CD4-positive, alpha-beta memory T cell (primary cell): ENCODE measurements around the gene ZSCAN10. TPM values are rescaled to one million over a fixed set of nuclear protein-coding genes. Genes with fewer than 3 reads are reported as not detected.
"Not testable (repeated sequence)": the region's sequence is repeated elsewhere in the genome, so short reads cannot be mapped to it uniquely, and the experiment has no call there.

Source experiments
- CTCF ChIA-PET: fragments of 350-600 bp; sonication (Branson Sonifier 250); formaldehyde crosslinking; loops from one replicate; lab custom pipeline; 2021; ENCODE audit warnings: inconsistent platforms; ENCODE audit not compliant: partially characterized antibody; lab: Charles Lee
- POLR2A ChIA-PET: fragments of 350-600 bp; sonication (Branson Sonifier 250); formaldehyde crosslinking; loops from one replicate; lab custom pipeline; 2021; ENCODE audit not compliant: partially characterized antibody; lab: Charles Lee
- DNase-seq, 5 donors: peaks; one replicate each; pipeline versions ENCODE4 v3.0.0 to v3.0.0-alpha.2; 2020 to 2022; ENCODE audit warnings: mixed read lengths in 1 of 5
- H3K27ac ChIP-seq: one replicate; pipeline ENCODE4 v1.7.0; 2013; ENCODE audit warnings: low read depth, low read length
- H3K27me3 ChIP-seq: 2 replicates; pipeline ENCODE4 v1.7.0; 2013; ENCODE audit warnings: mild to moderate bottlenecking, low read length, moderate library complexity; ENCODE audit not compliant: insufficient read depth
- H3K36me3 ChIP-seq: 2 replicates; pipeline ENCODE4 v1.7.0; 2013; ENCODE audit warnings: mild to moderate bottlenecking, low read length, moderate library complexity; ENCODE audit not compliant: insufficient read depth
- H3K4me1 ChIP-seq: 2 replicates; pipeline ENCODE4 v1.7.0; 2013; ENCODE audit warnings: mild to moderate bottlenecking, low read length, moderate library complexity; ENCODE audit not compliant: insufficient read depth
- H3K4me3 ChIP-seq, 2 donors: one replicate each; pipeline ENCODE4 v1.7.0; 2013; ENCODE audit warnings: low read length in 2 of 2, mild to moderate bottlenecking in 1 of 2
- H3K9me3 ChIP-seq, 2 donors: one replicate each; pipeline ENCODE4 v1.7.0; 2013; ENCODE audit warnings: low read length in 2 of 2, control low read depth in 1 of 2; ENCODE audit not compliant: control insufficient read depth in 1 of 2
- H3K27ac Mint-ChIP-seq, 7 donors: one replicate each; pipeline ENCODE4 v1.8.0; 2020 to 2021; ENCODE audit warnings: mixed read lengths in 7 of 7, mild to moderate bottlenecking in 6 of 7, inconsistent platforms in 3 of 7, moderate library complexity in 3 of 7
- H3K27me3 Mint-ChIP-seq, 2 donors: one replicate each; pipeline ENCODE4 v1.8.0; 2020 to 2021; ENCODE audit warnings: mixed read lengths in 2 of 2
- H3K36me3 Mint-ChIP-seq, 2 donors: one replicate each; pipeline ENCODE4 v1.8.0; 2020 to 2021; ENCODE audit warnings: mixed read lengths in 2 of 2, inconsistent platforms in 1 of 2, mild to moderate bottlenecking in 1 of 2
- H3K4me1 Mint-ChIP-seq, 4 donors: one replicate each; pipeline ENCODE4 v1.8.0; 2020 to 2021; ENCODE audit warnings: mixed read lengths in 4 of 4, mild to moderate bottlenecking in 1 of 4
- H3K4me3 Mint-ChIP-seq, 8 donors: one replicate each; pipeline ENCODE4 v1.8.0; 2020 to 2021; ENCODE audit warnings: mixed read lengths in 8 of 8, mild to moderate bottlenecking in 7 of 8, moderate library complexity in 6 of 8, inconsistent platforms in 3 of 8
- H3K9me3 Mint-ChIP-seq, 8 donors: one replicate each; pipeline ENCODE4 v1.8.0; 2020 to 2021; ENCODE audit warnings: mixed read lengths in 8 of 8, mild to moderate bottlenecking in 5 of 8, inconsistent platforms in 3 of 8, moderate library complexity in 1 of 8
- intact Hi-C: fragments of 100-400 bp; cut with micrococcal nuclease; formaldehyde crosslinking; loops from one replicate; pipeline ENCODE4 v1.15.1; 2023
- polyA plus RNA-seq, 2 donors: library from polyadenylated mRNA; unstranded; fragments of 300-500 nt; fragmentation: Illumina TruSeq; gene quantifications; one replicate each; pipeline ENCODE4 v1.2.3, GENCODE V29; 2021
- total RNA-seq, 2 experiments: library from RNA; stranded (reverse); gene quantifications; one replicate each; pipeline ENCODE4 v1.2.3, GENCODE V29; 2021

Gene ZSCAN10
- total and polyA plus RNA-seq, 4 experiments from 2014 or later, result 0.15 TPM; not detected in 3

GRCh38 chr16:3083408-3083807 is 15.7 kb downstream of the ZSCAN10 start:
- H3K27me3 Mint-ChIP-seq, result not testable (repeated sequence)

GRCh38 chr16:3081957-3082356 is 17.1 kb downstream of the ZSCAN10 start:
- Mint-ChIP-seq H3K27ac (peak overlapping the region in 2 of 7 donors; percentile 68 to 84), H3K4me3 (peak overlapping the region in 1 of 8 donors; percentile 20), H3K36me3 (peaks cover 5 to 14% of the 10 kb centered on the region in 2 donors), H3K4me1 (peaks cover 39 to 87% (median 60%) of the 10 kb centered on the region in 4 donors)
- H3K9me3 Mint-ChIP-seq, H3K27me3 ChIP-seq, H3K9me3 ChIP-seq, DNase-seq, intact Hi-C loops, H3K27ac ChIP-seq, H3K4me3 ChIP-seq, H3K36me3 ChIP-seq, CTCF ChIA-PET, H3K27me3 Mint-ChIP-seq: not testable (repeated sequence)
- peaks cover 56% of the 10 kb centered on the region for H3K4me1 ChIP-seq
- POLR2A ChIA-PET, result interaction anchor here (0.9 to 11.4 kb wide), 2 partner anchors 14 to 15 kb away, joined by 3 to 217 read pairs; partner anchors contain the start of gene IL32

More at GRCh38 chr16:3083408-3083807, 15.7 kb downstream of the ZSCAN10 start:
- intact Hi-C loops, DNase-seq, H3K4me3 Mint-ChIP-seq, H3K36me3 ChIP-seq, H3K9me3 Mint-ChIP-seq, H3K4me3 ChIP-seq, H3K9me3 ChIP-seq, H3K36me3 Mint-ChIP-seq, H3K27ac ChIP-seq, H3K27me3 ChIP-seq: not testable (repeated sequence)
- peak overlapping the region in 2 of 7 donors; percentile 74 to 90 for H3K27ac Mint-ChIP-seq
- H3K4me1 Mint-ChIP-seq, result peaks cover 38 to 86% (median 56%) of the 10 kb centered on the region in 4 donors
- ChIA-PET CTCF (interaction anchor here (1.0 to 1.5 kb wide), 2 partner anchors 10 to 18 kb away, joined by 3 to 5 read pairs; no protein-coding TSS in a partner anchor), POLR2A (interaction anchor here (1.2 to 1.7 kb wide), 2 partner anchors 9 to 12 kb away, joined by 3 to 4 read pairs; no protein-coding TSS in a partner anchor)
- H3K4me1 ChIP-seq, result peaks cover 55% of the 10 kb centered on the region

GRCh38 chr16:3080024-3080423 is 19.1 kb downstream of the ZSCAN10 start:
- peak overlapping the region; percentile 64 to 93 (median 91) for H3K27ac Mint-ChIP-seq
- peaks cover 49 to 94% (median 70%) of the 10 kb centered on the region in 4 donors for H3K4me1 Mint-ChIP-seq
- Histone ChIP-seq H3K9me3 (no peaks in the 10 kb centered on the region), H3K4me1 (peaks cover 65% of the 10 kb centered on the region), H3K4me3 (no peak overlapping the region), H3K27ac (no peak overlapping the region), H3K36me3 (no peaks in the 10 kb centered on the region), H3K27me3 (no peaks in the 10 kb centered on the region)
- peaks cover 5 to 14% of the 10 kb centered on the region in 2 donors for H3K36me3 Mint-ChIP-seq
- ChIA-PET POLR2A (interaction anchor here (1.4 to 11.4 kb wide), 3 partner anchors 13 to 21 kb away, joined by 7 to 217 read pairs (median 8); partner anchors contain the start of genes IL32 and ZSCAN10), CTCF (interaction anchor here (1.3 to 8.2 kb wide), 7 partner anchors 14 to 49 kb away, joined by 5 to 78 read pairs (median 7); partner anchors contain the start of genes IL32 and ZSCAN10)
- intact Hi-C loops, result no loop called here
- peak overlapping the region in 5 of 8 donors; percentile 2 to 49 (median 38) for H3K4me3 Mint-ChIP-seq
- no peaks in the 10 kb centered on the region for H3K27me3 Mint-ChIP-seq
- no peak for DNase-seq
- peaks cover 0 to 6% (median 0%) of the 10 kb centered on the region in 8 donors for H3K9me3 Mint-ChIP-seq

- Mint-ChIP-seq H3K27ac (peak overlapping the region; percentile 91 to 99 (median 97)), H3K27me3 (no peaks in the 10 kb centered on the region), H3K36me3 (peaks cover 5 to 14% of the 10 kb centered on the region in 2 donors), H3K4me1 (peaks cover 66 to 97% (median 82%) of the 10 kb centered on the region in 4 donors), H3K9me3 (peaks cover 0 to 6% (median 0%) of the 10 kb centered on the region in 8 donors), H3K4me3 (peak overlapping the region; percentile 75 to 94 (median 82))
- Histone ChIP-seq H3K4me3 (peak overlapping the region in 1 of 2 donors; percentile 52), H3K4me1 (peaks cover 97% of the 10 kb centered on the region), H3K27ac (peak overlapping the region; percentile 77), H3K9me3 (no peaks in the 10 kb centered on the region), H3K27me3 (no peaks in the 10 kb centered on the region), H3K36me3 (no peaks in the 10 kb centered on the region)
- ChIA-PET CTCF (interaction anchor here (1.0 to 8.2 kb wide), 15 partner anchors 10 to 53 kb away, joined by 3 to 78 read pairs (median 11); partner anchors contain the start of genes IL32 and ZSCAN10), POLR2A (interaction anchor here (1.0 to 11.4 kb wide), 17 partner anchors 10 to 207 kb away, joined by 3 to 217 read pairs (median 14); partner anchors contain the start of genes IL32, ZNF213, ZNF263 and ZSCAN10)
- peak in 1 of 5 donors; percentile 31 for DNase-seq
- intact Hi-C loops, result no loop called here
Observed at GRCh38 chr16:3076577-3076976, 22.5 kb downstream of the ZSCAN10 start.

GRCh38 chr16:3075946-3076345 is 23.1 kb downstream of the ZSCAN10 start:
- H3K9me3 ChIP-seq, DNase-seq, H3K9me3 Mint-ChIP-seq, H3K27me3 Mint-ChIP-seq, H3K27me3 ChIP-seq, H3K36me3 ChIP-seq: not testable (repeated sequence)
- intact Hi-C loops, result loop anchor here (1.0 to 2.0 kb wide), 3 partner anchors 11 to 30 kb away; partner anchors contain the start of gene IL32
- peak overlapping the region; percentile 77 for H3K27ac ChIP-seq
- CTCF ChIA-PET, result interaction anchor here (1.0 to 8.2 kb wide), 13 partner anchors 9 to 85 kb away, joined by 3 to 78 read pairs (median 13); partner anchors contain the start of genes IL32 and ZSCAN10
- Mint-ChIP-seq H3K36me3 (peaks cover 2 to 13% of the 10 kb centered on the region in 2 donors), H3K4me3 (peak overlapping the region; percentile 80 to 94 (median 83)), H3K27ac (peak overlapping the region; percentile 91 to 99 (median 97)), H3K4me1 (peaks cover 68 to 97% (median 83%) of the 10 kb centered on the region in 4 donors)
- POLR2A ChIA-PET, result interaction anchor here (0.6 to 11.4 kb wide), 19 partner anchors 9 to 380 kb away, joined by 3 to 217 read pairs (median 12); partner anchors contain the start of genes IL32, ZNF174, ZNF213 and ZSCAN10
- H3K4me3 ChIP-seq, result peak overlapping the region in 1 of 2 donors; percentile 52
- peaks cover 98% of the 10 kb centered on the region for H3K4me1 ChIP-seq

- peak overlapping the region; percentile 4 to 29 for H3K4me3 ChIP-seq
- intact Hi-C loops, result loop anchor here (1.0 to 2.0 kb wide), 3 partner anchors 10 to 31 kb away; partner anchors contain the start of gene IL32
- Mint-ChIP-seq H3K9me3 (peaks cover 0 to 2% (median 0%) of the 10 kb centered on the region in 8 donors), H3K4me3 (peak overlapping the region; percentile 74 to 87 (median 83)), H3K36me3 (peaks cover 0 to 11% of the 10 kb centered on the region in 2 donors), H3K27me3 (no peaks in the 10 kb centered on the region), H3K4me1 (peaks cover 66 to 97% (median 84%) of the 10 kb centered on the region in 4 donors), H3K27ac (peak overlapping the region; percentile 91 to 99 (median 97))
- H3K4me1 ChIP-seq, result peaks cover 98% of the 10 kb centered on the region
- H3K36me3 ChIP-seq, result no peaks in the 10 kb centered on the region
- peak overlapping the region; percentile 77 for H3K27ac ChIP-seq
- peak in 1 of 5 donors; percentile 26 for DNase-seq
- CTCF ChIA-PET, result interaction anchor here (1.2 to 8.2 kb wide), 14 partner anchors 10 to 85 kb away, joined by 3 to 78 read pairs (median 12); partner anchors contain the start of genes IL32, TNFRSF12A and ZSCAN10
- POLR2A ChIA-PET, result interaction anchor here (0.6 to 11.4 kb wide), 27 partner anchors 9 to 381 kb away, joined by 3 to 217 read pairs (median 7); partner anchors contain the start of genes HCFC1R1, IL32, THOC6 and ZNF174
- no peaks in the 10 kb centered on the region for H3K27me3 ChIP-seq
- no peaks in the 10 kb centered on the region for H3K9me3 ChIP-seq
Observed at GRCh38 chr16:3075523-3075915, 23.6 kb downstream of the ZSCAN10 start.
